ENCODE measurements around the gene LY6G6F. TPM values are rescaled to one million over a fixed set of nuclear protein-coding genes. Genes with fewer than 3 reads are reported as not detected.

LY6G6F gene
- total and polyA plus RNA-seq, 2 of the 13 experiments (the other 11 are each of a cell fraction or from before 2014, with no cell fraction given) = not detected

DNA sequence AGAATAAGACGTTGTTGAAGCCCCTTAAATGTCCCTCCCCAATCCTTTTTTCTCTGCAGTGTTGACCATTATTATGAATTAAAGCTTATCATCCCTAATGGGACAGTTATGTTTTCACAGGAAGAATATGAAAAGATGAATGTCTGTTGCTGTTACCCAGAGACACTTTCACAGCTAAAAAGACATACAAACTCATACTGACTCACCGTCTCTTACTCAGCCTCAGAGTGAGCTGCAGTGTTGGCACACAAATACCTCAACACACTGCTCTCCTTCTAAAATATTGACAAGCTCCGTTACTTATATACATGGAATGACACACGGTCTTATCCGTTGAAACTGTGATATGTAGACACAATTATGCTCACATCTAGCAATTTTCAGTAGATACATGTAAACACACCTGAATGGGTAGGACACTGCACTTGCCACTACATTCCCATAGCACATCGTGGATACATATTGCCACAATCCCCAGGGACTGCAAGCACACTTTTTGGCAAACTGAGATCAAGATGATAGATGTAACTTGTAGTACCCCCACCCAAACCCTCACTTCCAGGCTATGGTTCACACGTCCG is 46.2 kb downstream of the LY6G6F start:
- peak; percentile 32 for FAIRE-seq
- Histone ChIP-seq H3K27me3 (ENCODE audit: control insufficient read depth in 1 of 2, insufficient read depth in 2 of 2, low read length in 2 of 2) (no peaks in the 10 kb centered on the region), H4K20me1 (ENCODE audit: insufficient read depth, low read length) (no peaks in the 10 kb centered on the region), H3K79me2 (ENCODE audit: insufficient read depth, low read length) (no peaks in the 10 kb centered on the region), H3K36me3 (replicated peaks in 1 of 2; ENCODE audit: control insufficient read depth in 1 of 2, insufficient read depth in 2 of 2, low read length in 2 of 2) (no peaks in the 10 kb centered on the region), H3K4me2 (ENCODE audit: low read depth, low read length) (no peak overlapping the region), H3K4me1 (ENCODE audit: insufficient read depth, low read length) (peaks cover 11% of the 10 kb centered on the region), H2AFZ (ENCODE audit: low read length) (no peak overlapping the region), H3K4me3 (replicated peaks in 1 of 3; ENCODE audit: insufficient read depth in 1 of 3, low read depth in 2 of 3, low read length in 3 of 3) (no peak overlapping the region), H3K9me3 (ENCODE audit: low read length) (no peaks in the 10 kb centered on the region), H3K27ac (ENCODE audit: extremely low read length, insufficient read depth, low read length) (no peak overlapping the region), H3K9ac (ENCODE audit: insufficient read depth, low read depth, low read length) (no peak overlapping the region)
- ATAC-seq = peak; percentile 33; the same call in 1 of the 3 replicates
- CTCF ChIA-PET (ENCODE audit: low intra/inter-chr PET ratio, low total read pairs) = no interaction called here
- 75% methylated on average over 8 of the region's 8 CpGs for WGBS (ENCODE audit: low lambda C conversion rate)
- in situ Hi-C loops (cut with HindIII; ENCODE audit: extremely low pct_ligation_motif_present, low pct_unique_long_range_greater_than_20kb) = no loop called here
- intact Hi-C loops (cut with micrococcal nuclease; ENCODE audit: unreplicated experiment) = no loop called here
- POLR2A ChIA-PET = interaction anchor here (0.8 to 11.5 kb wide), 4 partner anchors 14 to 75 kb away, joined by 3 to 96 read pairs (median 8); partner anchors contain the start of genes CLIC1, HSPA1B, MSH5 and VWA7
- no peak for TF ChIP-seq ZNF350 (CRISPR knock-in tag; IDR thresholded peaks at IDR 0.05; ENCODE audit: borderline replicate concordance, low read depth)
- TF ChIP-seq GFI1 (CRISPR knock-in tag; IDR thresholded peaks at IDR 0.05; ENCODE audit: borderline replicate concordance) = no peak
- no peak for TF ChIP-seq PHF21A (CRISPR knock-in tag; IDR thresholded peaks at IDR 0.05)
- TF ChIP-seq ZMYM2 (CRISPR knock-in tag; IDR thresholded peaks at IDR 0.05) = no peak
- BruUV-seq (replicated peaks) = TSS peak; percentile 26
- no peak for DNase-seq (ENCODE audit: low spot score)

GRCh38 chr6:31758281-31758680 is 51.6 kb downstream of the LY6G6F start:
- Histone ChIP-seq H2AFZ (ENCODE audit: low read length) (no peak overlapping the region), H3K36me3 (replicated peaks in 1 of 2; ENCODE audit: control insufficient read depth in 1 of 2, insufficient read depth in 2 of 2, low read length in 2 of 2) (peaks cover 0 to 2% of the 10 kb centered on the region in 2 experiments; a peak in 3 of 5 replicates), H3K4me2 (ENCODE audit: low read depth, low read length) (no peak overlapping the region), H3K9ac (ENCODE audit: insufficient read depth, low read depth, low read length) (no peak overlapping the region), H3K9me3 (ENCODE audit: low read length) (no peaks in the 10 kb centered on the region), H3K4me1 (ENCODE audit: insufficient read depth, low read length) (peaks cover 16% of the 10 kb centered on the region), H3K27ac (ENCODE audit: extremely low read length, insufficient read depth, low read length) (no peak overlapping the region), H3K4me3 (replicated peaks in 1 of 3; ENCODE audit: insufficient read depth in 1 of 3, low read depth in 2 of 3, low read length in 3 of 3) (no peak overlapping the region), H3K27me3 (ENCODE audit: control insufficient read depth in 1 of 2, insufficient read depth in 2 of 2, low read length in 2 of 2) (no peaks in the 10 kb centered on the region), H4K20me1 (ENCODE audit: insufficient read depth, low read length) (no peaks in the 10 kb centered on the region), H3K79me2 (ENCODE audit: insufficient read depth, low read length) (no peaks in the 10 kb centered on the region)
- no TSS peak for BruUV-seq (replicated peaks)
- CTCF ChIA-PET (ENCODE audit: low intra/inter-chr PET ratio, low total read pairs) = no interaction called here
- FAIRE-seq (no peak), DNase-seq (ENCODE audit: low spot score) (no peak), ATAC-seq (no peak)
- WGBS (ENCODE audit: low lambda C conversion rate) = 100% methylated on average over 2 of the region's 2 CpGs
- POLR2A ChIA-PET = interaction anchor here (1.2 to 11.5 kb wide), 2 partner anchors 21 to 29 kb away, joined by 3 to 96 read pairs; partner anchors contain the start of genes CLIC1, DDAH2 and MSH5
- intact Hi-C loops (cut with micrococcal nuclease; ENCODE audit: unreplicated experiment) (no loop called here), in situ Hi-C loops (cut with HindIII; ENCODE audit: extremely low pct_ligation_motif_present, low pct_unique_long_range_greater_than_20kb) (no loop called here)
- TF ChIP-seq ZNF224 (CRISPR knock-in tag; IDR thresholded peaks at IDR 0.05) (no peak), HMG20A (CRISPR knock-in tag; IDR thresholded peaks at IDR 0.05; ENCODE audit: borderline replicate concordance) (no peak), ZNF639 (CRISPR knock-in tag; conservative IDR thresholded peaks at IDR 0.05) (no peak), SMC3 (IDR thresholded peaks at IDR 0.05; ENCODE audit: low read length) (no peak), CC2D1A (CRISPR knock-in tag; IDR thresholded peaks at IDR 0.05) (no peak), ZNF543 (CRISPR knock-in tag; IDR thresholded peaks at IDR 0.05) (no peak), TBP (CRISPR knock-in tag; IDR thresholded peaks at IDR 0.05) (no peak)
- TF ChIP-seq, protein P1, sequence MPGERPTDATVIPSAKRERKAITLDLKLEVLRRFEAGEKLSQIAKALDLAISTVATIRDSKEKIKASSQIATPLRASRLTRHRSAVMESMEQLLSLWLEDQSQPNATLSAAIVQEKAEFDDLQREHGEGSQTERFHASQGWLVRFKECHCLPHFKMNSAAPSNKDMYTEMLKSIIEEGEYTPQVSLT (CRISPR knock-in tag; IDR thresholded peaks at IDR 0.05; ENCODE audit: borderline replicate concordance, low read depth) = no peak
